Measurements from ENCODE around the gene FAM241B. TPM values are rescaled to one million over a fixed set of nuclear protein-coding genes. Genes with fewer than 3 reads are reported as not detected.

The FAM241B gene, protein sequence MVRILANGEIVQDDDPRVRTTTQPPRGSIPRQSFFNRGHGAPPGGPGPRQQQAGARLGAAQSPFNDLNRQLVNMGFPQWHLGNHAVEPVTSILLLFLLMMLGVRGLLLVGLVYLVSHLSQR
- 2.9 and 3.4 TPM in 2 replicates for polyA plus RNA-seq (2011; rRNA removed)
- 0.62 and 1.3 TPM in 2 replicates for polyA minus RNA-seq (2011; rRNA and poly(A)+ RNA removed)

DNA sequence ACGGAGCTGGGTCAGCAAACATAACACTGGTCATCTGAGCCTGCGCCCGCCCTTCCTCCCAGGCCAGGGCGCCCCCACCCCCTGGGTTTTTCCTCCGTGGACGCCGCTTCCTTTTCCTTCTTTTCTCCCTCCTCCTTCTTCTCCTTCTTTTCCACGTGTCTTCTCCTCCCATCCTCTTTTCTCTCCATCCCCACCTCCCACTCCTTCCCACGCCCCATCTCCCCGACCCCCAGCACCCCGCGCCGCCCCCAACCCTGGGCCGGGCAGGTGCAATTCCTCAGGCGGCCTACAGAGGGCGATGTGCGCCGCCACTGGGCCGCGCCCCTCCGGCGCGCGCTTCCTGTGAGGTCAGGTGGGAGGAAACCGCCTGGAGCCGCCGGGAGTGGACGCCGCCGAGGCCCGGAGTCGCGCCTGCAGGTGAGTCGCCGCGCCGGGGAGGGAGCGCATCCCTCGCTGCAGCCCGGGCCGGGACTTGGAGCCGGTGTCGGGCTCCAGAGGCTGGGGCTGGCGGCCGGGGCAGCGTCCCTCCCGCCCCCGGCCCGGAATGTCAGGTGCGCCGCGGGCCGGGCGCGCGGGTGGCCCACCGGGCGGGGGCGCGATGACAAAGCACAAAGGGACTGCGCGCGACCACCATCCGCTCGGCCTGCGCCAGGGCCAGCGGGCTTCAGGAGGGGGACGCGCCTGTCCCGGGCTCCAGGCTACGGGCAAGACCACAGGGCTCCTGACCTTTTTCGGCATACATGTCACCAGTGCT lies at the start of gene FAM241B:
TSS of gene FAM241B (plus strand) at position 351 of the 754 bp plus-strand sequence. CDS start 1,497 bp downstream, outside the sequence.
- TF ChIP-seq, protein P1, sequence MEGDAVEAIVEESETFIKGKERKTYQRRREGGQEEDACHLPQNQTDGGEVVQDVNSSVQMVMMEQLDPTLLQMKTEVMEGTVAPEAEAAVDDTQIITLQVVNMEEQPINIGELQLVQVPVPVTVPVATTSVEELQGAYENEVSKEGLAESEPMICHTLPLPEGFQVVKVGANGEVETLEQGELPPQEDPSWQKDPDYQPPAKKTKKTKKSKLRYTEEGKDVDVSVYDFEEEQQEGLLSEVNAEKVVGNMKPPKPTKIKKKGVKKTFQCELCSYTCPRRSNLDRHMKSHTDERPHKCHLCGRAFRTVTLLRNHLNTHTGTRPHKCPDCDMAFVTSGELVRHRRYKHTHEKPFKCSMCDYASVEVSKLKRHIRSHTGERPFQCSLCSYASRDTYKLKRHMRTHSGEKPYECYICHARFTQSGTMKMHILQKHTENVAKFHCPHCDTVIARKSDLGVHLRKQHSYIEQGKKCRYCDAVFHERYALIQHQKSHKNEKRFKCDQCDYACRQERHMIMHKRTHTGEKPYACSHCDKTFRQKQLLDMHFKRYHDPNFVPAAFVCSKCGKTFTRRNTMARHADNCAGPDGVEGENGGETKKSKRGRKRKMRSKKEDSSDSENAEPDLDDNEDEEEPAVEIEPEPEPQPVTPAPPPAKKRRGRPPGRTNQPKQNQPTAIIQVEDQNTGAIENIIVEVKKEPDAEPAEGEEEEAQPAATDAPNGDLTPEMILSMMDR (IDR thresholded peaks at IDR 0.05; ENCODE audit: insufficient read depth, low read depth, low read length): peak; percentile 83
- no peak for DNase-seq (ENCODE audit: low read depth)
- ChIA-PET POLR2A (no interaction called here), CTCF (interaction anchor here (0.7 to 1.7 kb wide), 17 partner anchors 9 to 192 kb away, joined by 3 to 6 read pairs (median 3); no protein-coding TSS in a partner anchor)
- Histone ChIP-seq H3K36me3 (ENCODE audit: control insufficient read depth, insufficient read depth, low read length) (no peaks in the 10 kb centered on the region), H3K27me3 (ENCODE audit: control insufficient read depth, insufficient read depth, low read length) (peaks cover 9% of the 10 kb centered on the region; the same call in 1 of the 2 replicates), H3K4me3 (ENCODE audit: low read depth, low read length) (peak within 1 kb of the TSS; percentile 48)

DNA sequence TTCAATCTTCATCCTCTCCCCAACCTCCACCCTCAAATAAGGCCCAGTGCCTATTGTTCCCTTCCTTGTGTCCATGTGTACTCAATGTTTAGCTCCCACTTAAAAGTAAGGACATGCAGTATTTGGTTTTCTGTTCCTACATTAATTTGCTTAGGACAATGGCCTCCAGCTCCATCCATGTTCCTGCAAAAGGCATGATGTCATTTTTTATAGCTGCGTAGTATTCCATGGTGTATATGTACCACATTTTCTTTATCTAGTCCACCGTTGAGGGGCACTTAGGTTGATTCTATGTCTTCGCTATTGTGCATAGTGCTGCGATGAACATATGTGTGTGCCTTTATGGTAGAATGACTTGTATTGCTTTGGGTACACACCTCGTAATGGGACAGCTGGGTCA lies 49.6 kb upstream of the FAM241B start:
- H3K27me3 ChIP-seq (ENCODE audit: control insufficient read depth, insufficient read depth, low read length): peaks cover 26% of the 10 kb centered on the region
- CTCF ChIA-PET: interaction anchor here (0.8 to 1.6 kb wide), 2 partner anchors 53 to 60 kb away, joined by 3 read pairs; no protein-coding TSS in a partner anchor
- TF ChIP-seq, protein P1 (IDR thresholded peaks at IDR 0.05; ENCODE audit: insufficient read depth, low read depth, low read length): no peak

GRCh38 chr10:69583106-69583505 lies 46.9 kb upstream of the FAM241B start:
- Histone ChIP-seq H3K4me3 (ENCODE audit: low read depth, low read length) (no peak overlapping the region), H3K36me3 (ENCODE audit: control insufficient read depth, insufficient read depth, low read length) (no peaks in the 10 kb centered on the region), H3K27me3 (ENCODE audit: control insufficient read depth, insufficient read depth, low read length) (peaks cover 13% of the 10 kb centered on the region)
- ChIA-PET POLR2A (no interaction called here), CTCF (interaction anchor here (0.5 kb wide), 1 partner anchor 189 kb away, joined by 3 read pairs; no protein-coding TSS in a partner anchor)
- no peak for DNase-seq (ENCODE audit: low read depth)
- TF ChIP-seq, protein P1 (IDR thresholded peaks at IDR 0.05; ENCODE audit: insufficient read depth, low read depth, low read length): no peak

More for the DNA sequence above, 49.6 kb upstream of the FAM241B start:
- Histone ChIP-seq H3K4me3 (ENCODE audit: low read depth, low read length) (no peak overlapping the region), H3K36me3 (ENCODE audit: control insufficient read depth, insufficient read depth, low read length) (no peaks in the 10 kb centered on the region)
- POLR2A ChIA-PET: no interaction called here
- no peak for DNase-seq (ENCODE audit: low read depth)

DNA sequence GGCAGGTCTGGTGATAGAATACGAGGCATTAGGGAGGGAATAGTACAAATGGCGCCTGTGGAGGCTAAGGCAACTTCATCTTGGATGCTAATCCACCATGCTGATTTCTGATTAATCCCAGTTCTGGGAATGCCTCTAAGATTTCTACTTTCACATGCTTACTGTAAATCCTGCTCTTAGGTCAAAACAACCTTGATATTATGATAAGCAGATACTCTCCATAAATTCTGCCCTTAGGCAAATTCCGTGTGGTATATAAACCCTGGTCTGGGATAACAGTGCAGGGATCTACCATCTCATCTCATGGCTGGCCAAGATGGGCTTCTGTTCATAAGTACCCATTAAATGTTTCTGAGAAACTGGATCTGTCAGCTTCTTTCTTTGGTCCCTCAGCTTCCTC lies 45.4 kb upstream of the FAM241B start:
- H3K36me3 ChIP-seq (ENCODE audit: control insufficient read depth, insufficient read depth, low read length): no peaks in the 10 kb centered on the region
- no peak for DNase-seq (ENCODE audit: low read depth)
- TF ChIP-seq, protein P1 (IDR thresholded peaks at IDR 0.05; ENCODE audit: insufficient read depth, low read depth, low read length): no peak
- CTCF ChIA-PET: interaction anchor here (1.3 kb wide), 1 partner anchor 8 kb away, joined by 3 read pairs; no protein-coding TSS in a partner anchor
- peaks cover 3% of the 10 kb centered on the region; the same call in 1 of the 2 replicates for H3K27me3 ChIP-seq (ENCODE audit: control insufficient read depth, insufficient read depth, low read length)
- POLR2A ChIA-PET: no interaction called here
- no peak overlapping the region for H3K4me3 ChIP-seq (ENCODE audit: low read depth, low read length)

GRCh38 chr10:69588358-69588757 lies 41.7 kb upstream of the FAM241B start:
- Histone ChIP-seq H3K4me3 (ENCODE audit: low read depth, low read length) (no peak overlapping the region), H3K27me3 (ENCODE audit: control insufficient read depth, insufficient read depth, low read length) (0 out of 2 replicates have a peak, but pooled peaks cover under 1% of the 10 kb centered on the region), H3K36me3 (ENCODE audit: control insufficient read depth, insufficient read depth, low read length) (no peaks in the 10 kb centered on the region)
- ChIA-PET POLR2A (no interaction called here), CTCF (interaction anchor here (1.6 kb wide), 1 partner anchor 57 kb away, joined by 4 read pairs; no protein-coding TSS in a partner anchor)
- TF ChIP-seq, protein P1 (IDR thresholded peaks at IDR 0.05; ENCODE audit: insufficient read depth, low read depth, low read length): no peak
- DNase-seq (ENCODE audit: low read depth): no peak

All from BJ (cell line).